KOPT-K1 (cell line): ENCODE measurements around the gene GNL3.

Experiments used
- H3K27ac ChIP-seq: fragments of 200-600 bp; sonication (generic); 2 replicates; pipeline ENCODE4 v1.5.1; 2016; ENCODE audit warnings: antibody characterized with exemption, mild to moderate bottlenecking, low read depth, low read length; ENCODE audit not compliant: poor library complexity, severe bottlenecking
- H3K36me3 ChIP-seq: fragments of 200-600 bp; sonication (generic); 2 replicates; pipeline ENCODE4 v1.5.1; 2017; ENCODE audit warnings: antibody characterized with exemption, mild to moderate bottlenecking, low read length, moderate library complexity; ENCODE audit not compliant: insufficient read depth
- H3K9me3 ChIP-seq: fragments of 200-600 bp; sonication (generic); 2 replicates; pipeline ENCODE4 v1.5.1; 2017; ENCODE audit warnings: antibody characterized with exemption, low read length, mild to moderate bottlenecking; ENCODE audit not compliant: insufficient read depth, poor library complexity, severe bottlenecking

Gene GNL3

GRCh38 chr3:52679811-52680210 lies 6.0 kb upstream of the GNL3 start:
- no peak overlapping the region for H3K27ac ChIP-seq
- peaks cover 86% of the 10 kb centered on the region for H3K36me3 ChIP-seq

GRCh38 chr3:52681596-52681995 lies 4.2 kb upstream of the GNL3 start:
- H3K27ac ChIP-seq = no peak overlapping the region
- peaks cover 71% of the 10 kb centered on the region for H3K36me3 ChIP-seq
- H3K9me3 ChIP-seq = no peaks in the 10 kb centered on the region

More at GRCh38 chr3:52679811-52680210, 6.0 kb upstream of the GNL3 start:
- no peaks in the 10 kb centered on the region for H3K9me3 ChIP-seq

DNA sequence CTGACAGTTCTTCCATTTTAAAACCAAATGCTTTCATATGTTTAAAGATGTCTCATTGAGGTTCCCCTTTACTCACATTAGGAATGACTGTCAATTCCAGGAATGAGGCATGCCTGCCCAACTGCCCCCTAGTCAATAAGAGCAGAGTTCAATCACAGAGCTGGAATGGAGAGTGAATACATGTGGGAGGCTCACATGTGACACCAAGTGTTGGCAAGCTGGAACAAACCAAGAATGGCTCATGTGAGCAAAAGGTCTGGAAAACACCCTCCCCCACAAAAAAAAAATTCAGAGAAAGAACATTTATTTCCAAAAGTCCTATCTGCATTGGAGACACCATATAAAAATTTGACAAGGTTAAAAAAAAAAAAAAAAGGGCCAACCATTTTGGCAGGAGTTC lies 3.8 kb upstream of the GNL3 start:
- Histone ChIP-seq H3K27ac (no peak overlapping the region), H3K9me3 (no peaks in the 10 kb centered on the region), H3K36me3 (peaks cover 71% of the 10 kb centered on the region)

DNA sequence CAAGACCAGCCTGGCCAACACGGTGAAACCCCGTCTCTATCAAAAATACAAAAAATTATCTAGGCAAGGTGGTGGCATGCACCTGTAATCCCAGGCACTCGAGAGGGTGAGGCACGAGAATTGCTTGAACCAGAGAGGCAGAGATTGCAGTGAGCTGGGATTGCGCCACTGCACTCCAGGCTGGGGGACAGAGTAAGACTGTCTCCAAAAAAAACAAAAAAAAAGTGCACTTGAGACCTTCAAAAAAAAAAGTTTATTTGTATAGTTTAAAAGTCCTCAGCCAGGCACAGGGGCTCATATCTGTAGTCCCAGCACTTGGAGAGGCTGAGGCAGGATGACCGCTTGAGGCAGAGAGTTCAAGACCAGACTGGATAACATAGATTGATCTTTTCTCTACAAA lies 2.2 kb upstream of the GNL3 start:
- Histone ChIP-seq H3K36me3 (peaks cover 71% of the 10 kb centered on the region), H3K9me3 (no peaks in the 10 kb centered on the region), H3K27ac (no peak overlapping the region)

GRCh38 chr3:52684184-52684583 lies 1.6 kb upstream of the GNL3 start:
- Histone ChIP-seq H3K9me3 (no peaks in the 10 kb centered on the region), H3K36me3 (peaks cover 71% of the 10 kb centered on the region), H3K27ac (peak overlapping the region; percentile 82)

DNA sequence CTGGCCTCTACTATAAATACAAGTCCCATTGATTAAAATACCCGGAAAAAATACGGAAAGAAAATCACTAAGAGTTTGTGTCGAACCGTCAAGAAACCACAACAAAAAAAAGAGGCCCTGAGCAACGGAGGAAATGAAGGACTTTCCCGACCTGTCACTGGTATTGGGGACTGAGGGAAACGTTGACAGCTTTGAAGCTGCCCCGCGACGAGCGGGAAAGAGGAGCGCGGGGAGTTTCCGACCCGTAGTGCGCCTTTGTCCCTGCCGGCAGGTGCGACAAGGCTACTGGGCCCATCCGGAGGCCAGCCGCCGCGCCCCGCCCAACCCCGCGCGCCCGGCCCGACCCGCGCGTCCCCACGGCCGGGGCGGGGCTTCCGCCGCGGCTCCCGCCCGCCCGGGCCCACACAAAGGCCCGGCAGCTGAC lies 535 bp upstream of the GNL3 start:
- peak overlapping the region; percentile 82 for H3K27ac ChIP-seq
- H3K36me3 ChIP-seq = peaks cover 71% of the 10 kb centered on the region
- H3K9me3 ChIP-seq = no peaks in the 10 kb centered on the region

DNA sequence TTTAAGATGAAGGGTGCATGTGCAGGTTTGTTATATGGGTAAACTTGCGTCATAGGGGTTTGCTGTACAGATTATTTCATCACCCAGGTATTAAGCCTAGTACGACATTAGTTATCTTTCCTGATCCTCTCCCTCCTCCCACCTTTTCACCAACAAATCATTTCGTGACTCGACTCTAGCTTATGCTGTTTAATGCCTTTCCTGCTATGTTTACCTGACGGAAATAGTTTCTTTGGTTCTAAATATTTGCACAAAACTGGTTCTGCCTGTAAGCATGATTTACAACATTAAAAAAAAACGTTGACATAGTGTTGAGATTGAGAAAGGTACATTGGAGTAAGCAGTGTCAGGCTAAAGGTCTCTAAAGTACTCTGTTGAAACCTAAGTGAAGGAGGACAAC lies 2.4 kb downstream of the GNL3 start:
- peaks cover 75% of the 10 kb centered on the region for H3K36me3 ChIP-seq
- H3K9me3 ChIP-seq = no peaks in the 10 kb centered on the region
- no peak overlapping the region for H3K27ac ChIP-seq

- Histone ChIP-seq H3K27ac (no peak overlapping the region), H3K36me3 (peaks cover 77% of the 10 kb centered on the region), H3K9me3 (no peaks in the 10 kb centered on the region)
These were observed 3.3 kb downstream of the GNL3 start for GRCh38 chr3:52689151-52689550.

DNA sequence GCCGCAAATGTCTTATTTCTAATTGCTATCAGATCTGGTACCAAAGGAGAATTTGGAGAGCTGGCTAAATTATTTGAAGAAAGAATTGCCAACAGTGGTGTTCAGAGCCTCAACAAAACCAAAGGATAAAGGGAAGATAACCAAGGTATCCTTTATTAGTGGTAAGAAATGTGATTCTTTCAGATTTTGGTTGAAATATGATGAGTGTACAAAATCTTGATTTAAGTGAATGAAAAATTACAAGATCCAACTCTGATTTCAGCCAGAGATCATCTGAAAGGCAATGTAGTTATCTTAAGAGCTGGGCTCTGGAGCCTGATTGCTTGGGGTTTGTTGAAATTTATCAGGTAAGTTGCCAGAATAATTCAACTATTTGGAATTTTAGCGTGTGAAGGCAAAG lies 4.7 kb downstream of the GNL3 start:
- no peak overlapping the region for H3K27ac ChIP-seq
- no peaks in the 10 kb centered on the region for H3K9me3 ChIP-seq
- peaks cover 91% of the 10 kb centered on the region for H3K36me3 ChIP-seq

DNA sequence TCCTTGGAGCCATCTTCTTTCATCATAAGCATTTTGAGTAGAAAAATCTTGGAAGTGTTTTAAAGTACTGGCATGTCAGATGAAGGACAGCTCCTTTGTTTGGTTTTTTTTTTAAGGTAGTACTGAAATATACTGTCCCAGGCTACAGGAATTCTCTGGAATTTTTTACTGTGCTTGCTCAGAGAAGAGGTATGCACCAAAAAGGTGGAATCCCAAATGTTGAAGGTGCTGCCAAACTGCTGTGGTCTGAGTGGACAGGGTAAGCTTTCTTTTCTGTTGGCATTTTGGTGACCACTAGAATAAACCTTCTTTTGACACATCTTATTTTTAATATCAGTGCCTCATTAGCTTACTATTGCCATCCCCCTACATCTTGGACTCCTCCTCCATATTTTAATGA lies 7.2 kb downstream of the GNL3 start:
- Histone ChIP-seq H3K9me3 (no peaks in the 10 kb centered on the region), H3K36me3 (peaks cover 100% of the 10 kb centered on the region), H3K27ac (no peak overlapping the region)

- no peak overlapping the region for H3K27ac ChIP-seq
- H3K9me3 ChIP-seq = no peaks in the 10 kb centered on the region
- peaks cover 99% of the 10 kb centered on the region for H3K36me3 ChIP-seq
These were observed 8.8 kb downstream of the GNL3 start for GRCh38 chr3:52694528-52695189.

DNA sequence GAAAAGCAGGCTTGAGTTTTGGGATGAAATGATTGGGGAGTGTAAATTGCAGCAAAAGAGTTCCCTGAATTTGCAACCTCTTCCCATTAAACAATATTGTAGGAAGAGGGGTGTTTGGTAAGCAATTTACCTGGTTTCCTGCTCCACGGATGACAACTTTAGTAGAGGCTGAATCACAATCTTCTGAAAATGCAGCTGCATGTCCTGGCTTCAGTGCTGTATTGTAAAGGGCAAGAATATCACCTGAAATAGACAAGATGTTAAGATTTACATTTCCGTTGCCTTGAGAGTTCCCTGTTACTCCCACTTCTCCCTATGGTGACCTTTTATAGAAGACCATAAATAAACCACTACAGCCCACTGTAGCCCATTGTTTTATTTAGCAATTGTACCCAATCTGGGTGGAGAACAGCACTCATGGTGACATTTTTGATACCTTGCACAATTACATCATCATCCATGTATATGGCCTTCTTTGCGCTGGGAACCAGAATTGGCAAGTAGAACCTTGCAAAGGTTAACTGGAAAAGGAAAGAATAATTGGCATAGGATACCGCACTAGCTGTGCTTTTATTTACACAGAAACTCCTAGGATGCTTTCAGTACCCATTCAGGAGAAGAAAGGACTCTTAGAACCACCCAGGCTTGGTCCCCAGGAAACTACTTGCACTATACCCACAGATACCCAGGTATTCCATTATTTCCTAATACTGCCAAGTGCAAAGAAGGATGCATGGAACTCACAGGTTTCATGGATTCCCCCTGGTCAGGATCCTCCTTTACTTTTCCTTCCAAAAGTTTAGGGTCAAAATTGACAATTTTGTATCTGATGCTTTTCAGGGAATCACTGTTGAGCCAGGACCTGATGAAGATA lies 10.2 kb downstream of the GNL3 start:
- Histone ChIP-seq H3K9me3 (no peaks in the 10 kb centered on the region), H3K36me3 (peaks cover 91% of the 10 kb centered on the region), H3K27ac (no peak overlapping the region)

- no peak overlapping the region for H3K27ac ChIP-seq
- peaks cover 81% of the 10 kb centered on the region for H3K36me3 ChIP-seq
- H3K9me3 ChIP-seq = no peaks in the 10 kb centered on the region
These were observed 11.2 kb downstream of the GNL3 start for GRCh38 chr3:52696830-52697631.

DNA sequence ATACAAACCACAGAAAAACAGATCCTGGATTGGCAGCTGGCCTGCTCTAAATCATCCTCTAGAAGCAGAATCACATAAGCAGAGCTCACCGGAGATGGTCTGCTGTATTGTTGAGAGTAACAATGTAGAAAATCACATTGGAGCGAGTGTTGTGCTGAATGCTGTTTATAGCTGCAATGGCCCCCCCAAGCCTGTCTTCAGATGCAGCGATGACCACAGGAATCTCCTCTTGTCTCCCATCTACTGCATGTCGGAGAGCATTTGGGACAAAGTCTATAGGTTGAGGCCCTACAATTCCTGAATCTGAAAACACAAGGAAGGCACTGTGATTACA lies 11.8 kb downstream of the GNL3 start:
- Histone ChIP-seq H3K9me3 (no peaks in the 10 kb centered on the region), H3K36me3 (peaks cover 75% of the 10 kb centered on the region), H3K27ac (no peak overlapping the region)

DNA sequence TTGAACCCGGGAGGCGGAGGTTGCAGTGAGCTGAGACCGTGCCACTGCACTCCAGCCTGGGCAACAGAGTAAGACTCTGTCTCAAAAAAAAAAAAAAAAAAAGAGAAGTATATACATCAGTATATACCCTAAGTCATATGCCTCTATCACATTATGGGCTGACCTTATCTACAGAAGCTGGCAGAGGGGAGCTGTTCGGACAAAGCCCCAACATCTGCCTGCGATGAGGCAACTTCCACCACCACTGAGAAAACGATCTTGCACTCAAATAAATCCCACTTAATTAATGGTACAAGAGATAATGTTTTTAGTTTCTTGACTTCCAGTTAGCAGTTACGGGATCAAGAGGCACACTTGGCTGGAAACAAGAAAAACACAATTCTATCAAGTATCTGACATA lies 17.5 kb downstream of the GNL3 start:
- Histone ChIP-seq H3K9me3 (no peaks in the 10 kb centered on the region), H3K27ac (no peak overlapping the region), H3K36me3 (peaks cover 26% of the 10 kb centered on the region)
